ENCODE data around the gene TRIM34. TPM values are rescaled to one million over a fixed set of nuclear protein-coding genes. Genes with fewer than 3 reads are reported as not detected.

Gene TRIM34
- total and polyA plus RNA-seq, 2 of the 8 experiments (the other 6 are each of a cell fraction or from before 2014, with no cell fraction given): 0.76 to 5.8 TPM

GRCh38 chr11:5658318-5658717 lies 33.5 kb downstream of the TRIM34 start:
- Histone ChIP-seq H4K91ac (replicated peaks; ENCODE audit: insufficient read length, low read length) (no peak overlapping the region), H3K79me1 (ENCODE audit: low read depth, low read length) (no peaks in the 10 kb centered on the region), H3K18ac (ENCODE audit: extremely low read depth, low read length) (no peak overlapping the region), H3K23me2 (ENCODE audit: low read depth, low read length) (no peaks in the 10 kb centered on the region), H3K4ac (replicated peaks; ENCODE audit: insufficient read length, low read depth, low read length) (no peak overlapping the region), H3K4me1 (replicated peaks in 1 of 4; ENCODE audit: control insufficient read depth in 3 of 4, insufficient read depth in 4 of 4, low read length in 3 of 4) (no peaks in the 10 kb centered on the region), H3K56ac (replicated peaks; ENCODE audit: insufficient read length, low read depth, low read length) (no peak overlapping the region), H2BK20ac (ENCODE audit: low read length) (no peak overlapping the region), H3K4me2 (ENCODE audit: insufficient read depth in 1 of 2, low read depth in 2 of 2, low read length in 2 of 2) (no peak overlapping the region), H4K5ac (ENCODE audit: insufficient read length, low read depth, low read length) (no peak overlapping the region), H3K27ac (ENCODE audit: low read depth, low read length) (no peak overlapping the region), H2BK5ac (ENCODE audit: low read depth, low read length) (no peak overlapping the region), H2AK5ac (ENCODE audit: low read depth, low read length) (no peak overlapping the region), H3K9me3 (ENCODE audit: insufficient read depth in 2 of 2, low read depth in 1 of 2, low read length in 1 of 2) (no peaks in the 10 kb centered on the region; a peak in 1 of 4 replicates), H4K8ac (ENCODE audit: extremely low read depth, insufficient read depth, low read length) (no peak overlapping the region), H4K20me1 (replicated peaks in 1 of 2; ENCODE audit: control insufficient read depth in 1 of 2, insufficient read depth in 2 of 2, low read length in 2 of 2) (no peaks in the 10 kb centered on the region), H3K27me3 (replicated peaks in 1 of 4; ENCODE audit: control insufficient read depth in 3 of 4, extremely low read depth in 1 of 4, insufficient read depth in 3 of 4, low read length in 3 of 4) (no peaks in the 10 kb centered on the region), H3K79me2 (ENCODE audit: control insufficient read depth in 1 of 2, insufficient read depth in 2 of 2, low read length in 2 of 2) (no peaks in the 10 kb centered on the region), H3K36me3 (ENCODE audit: control insufficient read depth in 2 of 4, insufficient read depth in 4 of 4, low read length in 3 of 4) (no peaks in the 10 kb centered on the region), H3K4me3 (ENCODE audit: extremely low read depth in 1 of 4, insufficient read depth in 2 of 4, low read depth in 3 of 4, low read length in 4 of 4) (no peak overlapping the region), H2BK120ac (replicated peaks; ENCODE audit: low read depth, low read length) (no peak overlapping the region), H2BK15ac (ENCODE audit: low read length) (no peak overlapping the region), H3K9ac (replicated peaks in 1 of 4; ENCODE audit: extremely low read depth in 1 of 4, low read depth in 3 of 4, low read length in 3 of 4) (no peak overlapping the region), H3K23ac (ENCODE audit: insufficient read length) (no peak overlapping the region), H3K14ac (ENCODE audit: insufficient read length) (no peak overlapping the region), H2AFZ (ENCODE audit: low read length) (no peak overlapping the region), H2BK12ac (ENCODE audit: low read depth, low read length) (no peak overlapping the region)
- ChIA-PET CTCF (ENCODE audit: partially characterized antibody) (interaction anchor here (1.3 kb wide), 1 partner anchor 33 kb away, joined by 3 read pairs; no protein-coding TSS in a partner anchor), POLR2A (ENCODE audit: partially characterized antibody) (no interaction called here)
- DNase-seq (ENCODE audit: low read depth in 1 of 2, low spot score in 2 of 2) (no peak), FAIRE-seq (no peak)
- WGBS, 2 experiments (ENCODE audit: extremely low coverage in 1 of 2, insufficient coverage in 1 of 2, insufficient read length in 1 of 2, insufficient replicate concordance in 2 of 2, low coverage in 1 of 2, low lambda C conversion rate in 2 of 2, missing lambda C conversion rate in 1 of 2): 87% methylated on average over 5 of the region's 5 CpGs; no CpG with 5 or more reads in 1 of the 2 experiments
- no peak for TF ChIP-seq MAX (IDR thresholded peaks at IDR 0.05)
